HG02981 (cell line): ENCODE data around the gene MBTD1.
"Not testable (repeated sequence)": the region's sequence is repeated elsewhere in the genome, so short reads cannot be mapped to it uniquely, and the experiment has no call there.

Experiments
- ATAC-seq: cut with Tn5 transposase; IDR thresholded peaks from one replicate; pipeline ENCODE4 v1.9.1; 2021; ENCODE audit warnings: mild to moderate bottlenecking, moderate library complexity; ENCODE audit not compliant: unreplicated experiment

Gene MBTD1

GRCh38 chr17:51259564-51260236 is at the start of gene MBTD1:
TSS of gene MBTD1 (minus strand) at chr17:51260049. CDS start at chr17:51225161, 34,888 bp downstream.
- peak; percentile 74 for ATAC-seq

DNA sequence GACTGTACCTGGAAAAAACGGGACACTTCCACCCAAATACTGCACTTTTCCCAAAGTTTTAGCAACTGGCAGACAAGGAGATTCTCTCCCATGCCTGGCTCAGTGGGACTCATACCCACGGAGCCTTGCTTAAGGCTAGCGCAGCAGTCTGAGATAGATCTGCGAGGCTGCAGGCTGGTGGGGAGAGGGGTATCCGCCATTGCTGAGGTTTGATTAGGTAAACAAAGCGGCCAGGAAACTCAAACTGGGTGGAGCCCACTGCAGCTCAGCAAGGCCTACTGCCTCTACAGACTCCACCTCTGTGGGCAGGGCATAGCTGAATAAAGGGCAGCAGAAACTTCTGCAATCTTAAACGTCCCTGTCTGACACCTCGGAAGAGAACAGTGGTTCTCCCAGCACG is 45.3 kb upstream of the MBTD1 start:
- no peak for ATAC-seq

- ATAC-seq: no peak
Observed at GRCh38 chr17:51299859-51300258, 40.0 kb upstream of the MBTD1 start.

GRCh38 chr17:51298508-51299371 is 38.9 kb upstream of the MBTD1 start:
- no peak for ATAC-seq

GRCh38 chr17:51294338-51294737 is 34.5 kb upstream of the MBTD1 start:
- not testable (repeated sequence) for ATAC-seq

DNA sequence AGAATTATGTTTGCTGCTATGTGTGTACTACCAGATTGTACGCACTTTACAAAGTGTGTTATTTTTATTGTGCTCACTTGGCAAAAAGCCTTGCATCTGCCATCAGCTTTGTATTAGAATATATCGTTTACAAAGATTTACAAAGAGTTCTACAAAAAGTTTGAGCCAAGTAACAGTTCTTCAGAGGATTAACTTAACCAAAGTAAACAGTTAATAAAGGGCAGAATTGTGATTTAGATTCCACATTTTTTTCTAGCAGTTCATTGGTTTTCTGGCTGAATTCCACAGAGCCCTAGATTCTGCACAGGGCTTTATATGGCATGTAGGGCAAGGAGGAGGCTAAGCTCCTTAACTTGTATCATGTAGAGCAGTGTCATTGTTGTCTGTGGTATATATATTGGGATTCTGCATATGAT is 29.9 kb upstream of the MBTD1 start:
- no peak for ATAC-seq

DNA sequence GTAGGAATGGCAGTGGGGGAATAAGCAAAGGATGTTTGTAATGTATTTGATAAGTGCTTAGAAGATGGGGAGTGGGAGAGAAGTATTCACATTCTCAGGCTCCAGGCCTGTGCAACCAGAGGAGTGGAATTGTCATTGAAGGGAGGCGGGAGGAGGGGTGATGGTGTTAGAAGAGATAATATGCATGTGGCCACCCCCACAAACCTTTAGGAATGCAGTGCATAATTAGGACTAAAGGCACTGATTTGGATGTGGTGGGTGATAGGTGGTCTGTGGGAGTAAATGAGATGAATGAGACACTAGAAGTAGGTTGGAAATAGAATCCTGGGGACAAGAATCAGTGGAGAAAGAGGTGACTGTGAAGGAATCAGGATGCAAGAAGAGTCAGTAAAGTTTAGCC is 27.6 kb upstream of the MBTD1 start:
- no peak for ATAC-seq

- no peak for ATAC-seq
Observed at GRCh38 chr17:51279183-51279582, 19.3 kb upstream of the MBTD1 start.

- no peak for ATAC-seq
Observed at GRCh38 chr17:51275381-51275780, 15.5 kb upstream of the MBTD1 start.

DNA sequence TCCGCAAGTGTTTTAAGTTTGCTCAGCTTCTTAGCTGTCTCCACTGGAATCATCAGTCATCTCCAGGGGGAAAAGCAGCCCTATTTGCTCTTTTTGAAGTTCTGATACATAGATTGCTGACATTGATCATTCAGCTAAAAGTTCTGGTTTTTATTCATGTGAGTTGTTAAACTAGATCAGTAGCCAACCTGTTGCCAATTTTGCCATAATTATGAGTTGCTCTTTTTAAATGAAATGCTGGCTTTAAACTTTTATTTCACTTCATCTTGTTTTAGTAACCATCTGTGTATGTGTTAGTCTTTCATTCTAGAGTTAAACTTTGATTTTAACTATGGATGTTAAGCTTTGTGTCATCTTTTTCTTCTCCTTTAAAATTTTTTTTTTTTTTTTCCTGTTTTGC is 13.0 kb upstream of the MBTD1 start:
- no peak for ATAC-seq

DNA sequence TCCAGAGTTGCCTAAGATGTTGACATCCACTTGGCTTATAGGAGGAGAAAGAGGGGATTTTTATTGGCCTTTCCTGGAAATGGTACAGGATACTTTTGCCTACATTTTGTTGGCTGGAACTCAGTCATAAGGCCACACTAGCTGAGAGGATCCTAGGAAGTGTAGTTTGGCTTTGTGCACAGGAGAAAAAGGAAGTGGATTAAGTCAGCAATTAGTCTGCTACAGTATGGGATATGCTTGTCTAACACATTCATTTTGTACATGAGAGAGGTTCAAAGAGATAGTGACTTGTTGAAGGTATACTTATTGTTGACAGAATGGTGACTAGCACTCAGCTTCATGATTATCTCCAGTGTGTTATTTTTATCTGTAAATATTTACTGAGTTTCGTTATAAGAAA is 10.8 kb upstream of the MBTD1 start:
- ATAC-seq: no peak

DNA sequence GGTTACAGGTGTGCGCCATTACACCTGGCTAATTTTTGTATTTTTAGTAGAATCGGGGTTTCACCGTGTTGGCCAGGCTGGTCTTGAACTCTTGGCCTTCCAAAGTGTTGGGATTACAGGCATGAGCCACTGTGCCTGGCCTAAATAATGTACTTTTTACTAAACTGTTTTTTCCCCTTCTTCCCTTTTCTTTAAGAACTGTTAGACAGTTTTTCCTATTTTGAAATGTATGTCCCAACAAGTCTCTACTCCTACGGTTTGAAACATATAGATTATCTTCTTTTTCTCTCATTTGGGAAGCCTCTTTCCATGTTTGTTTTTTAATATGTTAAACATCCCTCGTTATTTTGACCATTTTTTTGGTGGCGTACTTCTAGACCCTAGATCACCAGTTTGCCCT is 10.1 kb upstream of the MBTD1 start:
- no peak for ATAC-seq

GRCh38 chr17:51264466-51264865 is 4.6 kb upstream of the MBTD1 start:
- not testable (repeated sequence) for ATAC-seq

DNA sequence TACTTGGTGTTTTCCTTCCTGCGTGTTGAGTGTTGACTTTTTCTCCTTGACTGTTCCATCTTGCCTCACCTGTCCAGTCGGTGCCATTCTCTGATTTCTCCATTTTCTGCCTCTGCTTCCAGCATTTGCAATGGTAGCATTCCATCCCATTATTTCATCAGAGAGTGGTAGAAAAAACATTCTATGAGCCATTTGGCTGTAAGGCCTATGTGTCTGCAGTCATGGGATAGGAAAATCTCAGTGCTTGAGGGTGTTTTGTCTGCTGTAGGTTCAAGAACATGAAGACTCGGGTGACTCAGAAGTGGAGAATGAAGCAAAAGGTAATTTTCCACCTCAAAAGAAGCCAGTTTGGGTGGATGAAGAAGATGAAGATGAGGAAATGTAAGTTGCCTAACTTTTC is 3.2 kb upstream of the MBTD1 start:
- ATAC-seq: no peak

- no peak for ATAC-seq
Observed at GRCh38 chr17:51261024-51261963, 1.4 kb upstream of the MBTD1 start.

DNA sequence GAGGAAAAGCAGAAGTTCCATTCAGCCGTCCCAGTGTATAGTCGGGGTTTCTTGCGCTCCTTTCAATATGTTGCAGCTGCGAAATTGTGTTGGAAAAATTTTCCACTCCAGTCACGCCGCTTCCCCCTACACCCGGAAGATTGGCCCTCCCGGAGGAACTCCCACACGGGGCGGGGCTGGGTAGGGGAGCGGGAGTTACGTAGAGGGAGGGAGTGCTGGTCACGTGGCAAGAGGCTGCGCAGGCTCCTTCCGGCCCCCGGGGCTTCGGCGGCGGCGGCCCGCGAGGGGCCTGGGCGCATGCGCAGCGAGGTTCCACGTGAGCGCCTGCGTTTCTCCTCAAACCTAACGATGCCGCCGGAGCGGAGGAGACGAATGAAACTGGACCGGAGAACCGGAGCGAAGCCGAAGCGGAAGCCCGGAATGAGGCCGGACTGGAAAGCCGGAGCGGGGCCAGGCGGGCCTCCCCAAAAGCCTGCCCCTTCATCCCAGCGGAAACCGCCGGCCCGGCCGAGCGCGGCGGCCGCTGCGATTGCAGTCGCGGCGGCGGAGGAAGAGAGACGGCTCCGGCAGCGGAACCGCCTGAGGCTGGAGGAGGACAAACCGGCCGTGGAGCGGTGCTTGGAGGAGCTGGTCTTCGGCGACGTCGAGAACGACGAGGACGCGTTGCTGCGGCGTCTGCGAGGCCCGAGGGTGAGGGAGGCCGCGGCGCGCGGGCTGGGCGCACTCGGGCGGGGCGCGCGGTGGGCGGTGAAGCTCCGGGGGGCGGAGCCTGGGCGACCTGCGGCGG is 581 bp upstream of the MBTD1 start, which contains the start of gene UTP18:
Gene UTP18 (plus strand): TSS at position 310 of the 787 bp plus-strand sequence. CDS start 39 bp downstream, at position 349.
- ATAC-seq: peak; percentile 70

- ATAC-seq: no peak
Observed at GRCh38 chr17:51258756-51259563, 889 bp downstream of the MBTD1 start.

GRCh38 chr17:51257150-51258081 is 2.4 kb downstream of the MBTD1 start:
- ATAC-seq: no peak
